Choroid plexus epithelial cell (primary cell): ENCODE measurements around the gene HEPN1.

Experiments
- DNase-seq: peaks from one replicate; pipeline ENCODE4 v3.0.0-alpha.2; 2010; ENCODE audit warnings: low read depth
- H3K4me3 ChIP-seq: 2 replicates; pipeline ENCODE4 v1.5.1; 2011; ENCODE audit warnings: low read depth, mild to moderate bottlenecking, control low read depth, low read length, moderate library complexity
- TF ChIP-seq, protein P1 (sequence below): conservative IDR thresholded peaks from 2 replicates; pipeline ENCODE4 v1.5.1; 2011; ENCODE audit warnings: low read depth, mild to moderate bottlenecking, control low read depth, inconsistent platforms, low read length, moderate library complexity

Gene HEPN1

DNA sequence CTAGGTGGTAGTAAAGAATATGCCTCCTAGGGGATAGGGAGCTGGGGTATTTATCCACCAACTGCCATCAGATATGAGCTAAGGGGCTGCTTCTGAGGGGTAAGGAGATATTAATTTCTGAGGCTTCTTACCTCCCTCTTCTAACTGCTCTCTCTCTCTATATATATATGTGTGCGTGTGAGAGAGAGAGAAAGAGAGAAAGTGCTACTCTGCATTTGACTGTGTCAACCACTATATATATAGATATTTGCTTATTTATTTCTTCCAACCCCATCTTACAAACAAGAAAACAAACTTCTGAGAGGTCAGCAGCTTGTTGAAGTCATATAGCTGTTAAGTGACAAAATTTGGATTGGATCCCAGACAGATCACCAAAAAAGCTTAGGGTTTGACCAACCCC lies 22.7 kb downstream of the HEPN1 start:
- DNase-seq, result no peak
- H3K4me3 ChIP-seq, result no peak overlapping the region
- TF ChIP-seq, protein P1, sequence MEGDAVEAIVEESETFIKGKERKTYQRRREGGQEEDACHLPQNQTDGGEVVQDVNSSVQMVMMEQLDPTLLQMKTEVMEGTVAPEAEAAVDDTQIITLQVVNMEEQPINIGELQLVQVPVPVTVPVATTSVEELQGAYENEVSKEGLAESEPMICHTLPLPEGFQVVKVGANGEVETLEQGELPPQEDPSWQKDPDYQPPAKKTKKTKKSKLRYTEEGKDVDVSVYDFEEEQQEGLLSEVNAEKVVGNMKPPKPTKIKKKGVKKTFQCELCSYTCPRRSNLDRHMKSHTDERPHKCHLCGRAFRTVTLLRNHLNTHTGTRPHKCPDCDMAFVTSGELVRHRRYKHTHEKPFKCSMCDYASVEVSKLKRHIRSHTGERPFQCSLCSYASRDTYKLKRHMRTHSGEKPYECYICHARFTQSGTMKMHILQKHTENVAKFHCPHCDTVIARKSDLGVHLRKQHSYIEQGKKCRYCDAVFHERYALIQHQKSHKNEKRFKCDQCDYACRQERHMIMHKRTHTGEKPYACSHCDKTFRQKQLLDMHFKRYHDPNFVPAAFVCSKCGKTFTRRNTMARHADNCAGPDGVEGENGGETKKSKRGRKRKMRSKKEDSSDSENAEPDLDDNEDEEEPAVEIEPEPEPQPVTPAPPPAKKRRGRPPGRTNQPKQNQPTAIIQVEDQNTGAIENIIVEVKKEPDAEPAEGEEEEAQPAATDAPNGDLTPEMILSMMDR, result no peak

DNA sequence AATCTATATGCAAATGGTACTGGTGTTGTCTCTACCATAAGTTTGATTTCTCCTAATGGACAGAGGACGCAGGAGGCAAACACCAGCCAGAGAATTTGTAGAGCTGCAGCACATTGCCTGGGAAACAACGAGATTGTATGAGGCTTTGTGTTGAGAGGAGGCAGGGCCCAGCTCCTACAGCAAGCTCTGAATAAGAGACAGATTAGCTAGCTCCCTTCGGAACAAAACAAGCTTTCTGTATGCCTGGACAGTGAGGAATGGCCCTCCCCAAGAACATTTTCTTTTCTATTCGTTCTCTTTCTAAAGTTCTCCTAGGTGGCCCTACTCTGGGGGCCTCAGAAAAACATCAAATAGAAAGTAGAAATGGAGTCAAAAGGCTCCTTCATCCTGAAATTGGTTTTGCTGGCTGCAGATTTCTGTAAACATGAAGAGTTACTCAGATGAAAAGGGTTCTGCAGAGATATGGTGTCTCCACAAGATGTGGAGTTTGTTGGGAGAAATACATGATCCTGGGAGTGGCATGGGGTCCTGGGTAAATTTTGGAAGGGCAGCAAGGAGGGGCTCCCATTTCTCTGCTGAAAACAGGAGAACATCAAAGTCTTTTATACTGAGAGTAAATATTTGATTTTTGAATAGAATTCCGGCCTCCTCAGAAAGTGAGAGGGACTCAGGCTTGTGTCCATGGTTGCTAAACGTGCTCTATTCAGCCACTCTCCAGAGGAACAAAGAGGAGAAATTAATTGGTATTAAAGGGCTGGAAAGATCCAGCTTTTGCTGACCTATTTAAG lies 23.6 kb downstream of the HEPN1 start:
- DNase-seq, result no peak
- TF ChIP-seq, protein P1, result no peak
- H3K4me3 ChIP-seq, result no peak overlapping the region

DNA sequence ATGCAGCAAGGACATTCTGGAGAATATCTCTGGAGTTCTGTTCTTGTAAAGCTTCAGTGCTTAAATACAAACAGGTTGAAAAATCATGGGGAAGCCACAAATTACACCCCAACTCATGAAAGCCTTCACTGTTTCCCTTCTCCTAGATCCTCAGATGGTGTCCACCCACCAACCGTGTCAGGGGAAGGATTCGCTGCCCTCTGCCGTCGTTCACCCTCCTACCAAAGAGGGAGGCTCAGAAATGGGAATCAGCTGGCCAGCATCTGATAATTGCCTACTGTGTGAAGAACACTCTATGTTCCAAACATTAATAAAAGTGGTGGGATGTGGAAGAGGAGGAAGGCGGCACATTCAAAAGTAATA lies 24.2 kb downstream of the HEPN1 start:
- DNase-seq, result no peak
- TF ChIP-seq, protein P1, result peak; percentile 27
- H3K4me3 ChIP-seq, result no peak overlapping the region

DNA sequence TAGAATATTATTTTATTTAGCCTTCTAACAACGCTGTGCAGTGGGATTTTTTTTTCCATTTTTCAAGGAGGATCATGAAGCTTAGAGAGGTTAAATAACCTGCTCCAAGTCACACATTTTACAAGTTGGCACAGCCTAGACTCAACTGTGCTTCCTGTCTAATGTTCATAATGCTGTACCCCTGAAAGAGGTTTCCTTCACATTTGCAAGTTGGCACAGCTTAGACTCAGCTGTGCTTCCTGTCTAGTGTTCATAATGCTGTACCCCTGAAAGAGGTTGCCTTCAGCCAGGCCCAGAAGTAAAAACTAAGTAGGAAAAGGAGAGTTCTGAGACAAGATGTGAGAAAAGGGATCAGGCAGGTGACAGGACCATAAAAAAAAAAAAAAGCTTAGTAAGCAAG lies 24.7 kb downstream of the HEPN1 start:
- TF ChIP-seq, protein P1, result no peak
- no peak overlapping the region for H3K4me3 ChIP-seq
- DNase-seq, result no peak

DNA sequence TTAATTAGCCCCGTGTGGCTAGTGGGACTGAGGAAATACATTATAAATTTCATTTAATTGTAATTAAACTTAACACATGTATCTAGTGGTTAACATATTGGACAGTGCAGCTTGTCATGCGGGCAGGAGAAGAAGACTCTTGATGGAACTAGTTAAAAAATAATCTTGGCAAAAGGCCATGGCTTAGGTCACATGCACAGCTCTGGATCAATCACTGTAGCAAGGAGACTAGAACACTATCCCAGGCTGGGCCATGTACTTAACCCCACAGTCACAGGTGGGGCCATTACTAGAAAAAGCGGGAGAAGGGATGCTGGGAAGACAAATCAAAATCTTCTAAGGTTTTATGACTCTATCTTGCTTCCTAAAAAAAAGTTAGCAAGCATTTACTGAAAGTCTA lies 25.5 kb downstream of the HEPN1 start:
- TF ChIP-seq, protein P1, result no peak
- DNase-seq, result no peak
- no peak overlapping the region for H3K4me3 ChIP-seq

DNA sequence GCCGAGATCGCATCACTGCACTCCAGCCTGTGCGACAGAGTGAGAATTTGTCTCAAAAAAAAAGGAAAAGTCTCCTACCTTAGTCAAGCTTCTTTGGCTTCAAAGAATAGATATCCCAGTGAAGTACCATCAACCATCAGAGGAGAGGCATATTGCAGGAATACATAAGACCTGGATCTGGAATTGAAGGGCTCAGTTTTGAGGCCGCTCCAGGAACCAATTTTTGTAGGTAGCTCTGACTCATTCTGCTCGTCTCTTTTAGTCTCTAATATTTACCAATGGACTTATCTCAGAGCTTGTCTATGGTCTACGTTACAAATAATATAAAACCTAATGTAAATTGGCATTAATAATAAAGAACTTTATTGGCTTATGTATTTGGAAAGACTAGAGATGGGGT lies 26.8 kb downstream of the HEPN1 start:
- TF ChIP-seq, protein P1, result no peak
- no peak for DNase-seq
- no peak overlapping the region for H3K4me3 ChIP-seq

DNA sequence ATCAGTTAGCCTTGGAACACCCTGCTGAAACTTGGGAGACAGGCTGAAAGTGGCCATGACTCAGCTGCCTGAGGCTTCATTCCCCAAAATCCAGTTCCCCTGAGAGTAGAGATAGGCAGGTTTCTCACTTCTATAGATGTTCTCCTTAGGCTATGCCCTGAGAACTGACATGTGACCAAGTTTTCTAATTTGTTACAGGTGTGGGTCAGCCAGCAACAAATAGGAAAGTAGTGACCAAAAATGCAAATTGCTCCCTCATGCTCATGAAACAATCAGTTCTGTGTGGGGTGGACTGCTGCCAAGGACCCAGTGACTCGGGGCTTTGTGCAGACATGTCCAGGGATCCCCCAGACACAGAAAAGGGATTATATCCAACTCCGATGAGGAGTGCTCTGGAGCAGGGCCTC lies 27.7 kb downstream of the HEPN1 start:
- no peak overlapping the region for H3K4me3 ChIP-seq
- TF ChIP-seq, protein P1, result no peak
- no peak for DNase-seq
